Trophoblast cell (in vitro differentiated cells and primary cell): Measurements from ENCODE around the gene LRCOL1.

Experiments used
- DNase-seq, 2 donors: peaks; one replicate each; pipeline ENCODE4 v3.0.0-alpha.2; 2016
- H2AFZ ChIP-seq: 2 replicates; pipeline ENCODE4 v1.6.1; 2013; ENCODE audit warnings: low read length, moderate library complexity, mild to moderate bottlenecking; ENCODE audit not compliant: insufficient read depth, poor library complexity
- H2AK5ac ChIP-seq: 2 replicates; pipeline ENCODE4 v1.6.1; 2013; ENCODE audit warnings: mild to moderate bottlenecking, low read length
- H2BK120ac ChIP-seq: 2 replicates; pipeline ENCODE4 v1.6.1; 2013; ENCODE audit warnings: low read length, mild to moderate bottlenecking, moderate library complexity; ENCODE audit not compliant: insufficient read depth, poor library complexity
- H2BK12ac ChIP-seq: 2 replicates; pipeline ENCODE4 v1.6.1; 2013; ENCODE audit warnings: mild to moderate bottlenecking, low read length, moderate library complexity
- H2BK5ac ChIP-seq: 2 replicates; pipeline ENCODE4 v1.6.1; 2013; ENCODE audit warnings: low read length, low read depth, moderate library complexity, mild to moderate bottlenecking; ENCODE audit not compliant: poor library complexity
- H3K14ac ChIP-seq: 2 replicates; pipeline ENCODE4 v1.6.1; 2013; ENCODE audit warnings: mild to moderate bottlenecking, low read length
- H3K18ac ChIP-seq: 2 replicates; pipeline ENCODE4 v1.6.1; 2013; ENCODE audit warnings: mild to moderate bottlenecking, low read length
- H3K23ac ChIP-seq: 2 replicates; pipeline ENCODE4 v1.6.1; 2013; ENCODE audit warnings: low read length
- H3K27ac ChIP-seq: 2 replicates; pipeline ENCODE4 v1.5.1; 2013; ENCODE audit warnings: low read depth, mild to moderate bottlenecking, inconsistent platforms, low read length, moderate library complexity
- H3K27me3 ChIP-seq: 2 replicates; pipeline ENCODE4 v1.6.1; 2013; ENCODE audit warnings: inconsistent platforms, mild to moderate bottlenecking, low read length, moderate library complexity; ENCODE audit not compliant: insufficient read depth
- H3K36me3 ChIP-seq, 2 experiments: 1 replicate in 1 of 2; 2 replicates in 1 of 2; pipeline ENCODE4 v1.6.1; 2013; ENCODE audit warnings: low read length in 2 of 2, mild to moderate bottlenecking in 2 of 2, moderate library complexity in 1 of 2; ENCODE audit not compliant: insufficient read depth in 2 of 2, control insufficient read depth in 1 of 2
- H3K4ac ChIP-seq: 2 replicates; pipeline ENCODE4 v1.6.1; 2013; ENCODE audit warnings: low read depth, mild to moderate bottlenecking, low read length, moderate library complexity
- H3K4me1 ChIP-seq, 2 experiments: 1 replicate in 1 of 2; 2 replicates in 1 of 2; pipeline ENCODE4 v1.6.1; 2013; ENCODE audit warnings: low read length in 2 of 2, mild to moderate bottlenecking in 2 of 2, moderate library complexity in 1 of 2; ENCODE audit not compliant: insufficient read depth in 2 of 2, control insufficient read depth in 1 of 2
- H3K4me2 ChIP-seq: 2 replicates; pipeline ENCODE4 v1.6.1; 2013; ENCODE audit warnings: inconsistent platforms, mild to moderate bottlenecking, low read length, moderate library complexity
- H3K4me3 ChIP-seq: 2 replicates; pipeline ENCODE4 v1.5.1; 2013; ENCODE audit warnings: mild to moderate bottlenecking, low read depth, low read length, inconsistent platforms
- H3K79me1 ChIP-seq: one replicate; pipeline ENCODE4 v1.6.1; 2013; ENCODE audit warnings: low read length
- H3K79me2 ChIP-seq: 2 replicates; pipeline ENCODE4 v1.6.1; 2013; ENCODE audit warnings: low read length, mild to moderate bottlenecking; ENCODE audit not compliant: control insufficient read depth, insufficient read depth, poor library complexity
- H3K9ac ChIP-seq: 2 replicates; pipeline ENCODE4 v1.6.1; 2013; ENCODE audit warnings: mild to moderate bottlenecking, low read length
- H3K9me3 ChIP-seq: 2 replicates; pipeline ENCODE4 v1.6.1; 2013; ENCODE audit warnings: low read depth, mild to moderate bottlenecking, control low read depth, inconsistent platforms, low read length; ENCODE audit not compliant: insufficient read depth
- H4K12ac ChIP-seq: 2 replicates; pipeline ENCODE4 v1.6.1; 2013; ENCODE audit warnings: low read depth, mild to moderate bottlenecking, low read length, moderate library complexity
- H4K8ac ChIP-seq: 2 replicates; pipeline ENCODE4 v1.6.1; 2013; ENCODE audit warnings: low read depth, mild to moderate bottlenecking, low read length, moderate library complexity
- H4K91ac ChIP-seq: one replicate; pipeline ENCODE4 v1.6.1; 2013; ENCODE audit warnings: low read depth, mild to moderate bottlenecking, low read length, moderate library complexity
- whole genome bisulfite sequencing: extraction: QIAGEN DNeasy Blood & Tissue Kit; methylation state at CpG from one replicate; pipeline ENCODE4 v1.1.7; 2013; ENCODE audit warnings: missing lambda C conversion rate; ENCODE audit not compliant: insufficient read length, insufficient coverage; ENCODE audit errors: extremely low coverage; 5-methylcytosine and 5-hydroxymethylcytosine counted together

Gene LRCOL1

GRCh38 chr12:132620113-132620898 lies 9.9 kb upstream of the LRCOL1 start:
- Histone ChIP-seq H2BK12ac (no peak overlapping the region), H3K4me2 (no peak overlapping the region), H3K9me3 (peaks cover 18% of the 10 kb centered on the region), H3K36me3 (peaks cover 19 to 20% of the 10 kb centered on the region in 2 experiments), H4K12ac (no peak overlapping the region), H3K14ac (no peak overlapping the region), H4K91ac (no peak overlapping the region), H3K79me2 (no peaks in the 10 kb centered on the region), H4K8ac (no peak overlapping the region), H3K9ac (no peak overlapping the region), H3K4me3 (no peak overlapping the region), H3K27ac (no peak overlapping the region), H3K18ac (no peak overlapping the region), H2AK5ac (no peak overlapping the region), H2BK5ac (no peak overlapping the region), H2BK120ac (no peak overlapping the region), H3K79me1 (no peaks in the 10 kb centered on the region), H3K4me1 (peaks cover 18 to 20% of the 10 kb centered on the region in 2 experiments), H3K23ac (no peak overlapping the region), H3K4ac (no peak overlapping the region), H3K27me3 (peaks cover 30% of the 10 kb centered on the region), H2AFZ (no peak overlapping the region)
- DNase-seq = no peak
- no CpG with 5 or more reads among the region's 29 CpGs for WGBS

- peaks cover 18 to 20% of the 10 kb centered on the region in 2 experiments for H3K4me1 ChIP-seq
- H3K23ac ChIP-seq = no peak overlapping the region
- DNase-seq = peak in 1 of 2 donors; percentile 30
- H3K9me3 ChIP-seq = peaks cover 18% of the 10 kb centered on the region
- no peak overlapping the region for H2BK5ac ChIP-seq
- H3K9ac ChIP-seq = no peak overlapping the region
- H3K27me3 ChIP-seq = peaks cover 30% of the 10 kb centered on the region
- H3K14ac ChIP-seq = no peak overlapping the region
- H3K36me3 ChIP-seq = peaks cover 12% of the 10 kb centered on the region in 2 experiments
- H2BK12ac ChIP-seq = no peak overlapping the region
- no peak overlapping the region for H2BK120ac ChIP-seq
- no peaks in the 10 kb centered on the region for H3K79me1 ChIP-seq
- no peak overlapping the region for H2AFZ ChIP-seq
- no peak overlapping the region for H3K18ac ChIP-seq
- no peak overlapping the region for H4K8ac ChIP-seq
- no peak overlapping the region for H4K91ac ChIP-seq
- H3K79me2 ChIP-seq = no peaks in the 10 kb centered on the region
- H3K4ac ChIP-seq = no peak overlapping the region
- H3K4me3 ChIP-seq = no peak overlapping the region
- H4K12ac ChIP-seq = no peak overlapping the region
- no peak overlapping the region for H3K4me2 ChIP-seq
- no peak overlapping the region for H3K27ac ChIP-seq
- no peak overlapping the region for H2AK5ac ChIP-seq
- no CpG with 5 or more reads among the region's 53 CpGs for WGBS
Observed at GRCh38 chr12:132619386-132620112, 9.2 kb upstream of the LRCOL1 start.

- H3K4ac ChIP-seq = no peak overlapping the region
- H3K4me2 ChIP-seq = no peak overlapping the region
- H3K9me3 ChIP-seq = peaks cover 18% of the 10 kb centered on the region
- H3K27ac ChIP-seq = no peak overlapping the region
- peaks cover 18 to 20% of the 10 kb centered on the region in 2 experiments for H3K4me1 ChIP-seq
- H2AK5ac ChIP-seq = no peak overlapping the region
- H3K14ac ChIP-seq = no peak overlapping the region
- H3K27me3 ChIP-seq = peaks cover 30% of the 10 kb centered on the region
- H2BK12ac ChIP-seq = no peak overlapping the region
- peaks cover 7% of the 10 kb centered on the region in 2 experiments for H3K36me3 ChIP-seq
- H2BK120ac ChIP-seq = no peak overlapping the region
- no peaks in the 10 kb centered on the region for H3K79me1 ChIP-seq
- no peak overlapping the region for H3K4me3 ChIP-seq
- H3K9ac ChIP-seq = no peak overlapping the region
- WGBS = no CpG with 5 or more reads among the region's 28 CpGs
- no peak overlapping the region for H3K18ac ChIP-seq
- no peak overlapping the region for H4K12ac ChIP-seq
- H3K23ac ChIP-seq = no peak overlapping the region
- H4K8ac ChIP-seq = no peak overlapping the region
- DNase-seq = no peak
- no peak overlapping the region for H4K91ac ChIP-seq
- no peaks in the 10 kb centered on the region for H3K79me2 ChIP-seq
- no peak overlapping the region for H2BK5ac ChIP-seq
- no peak overlapping the region for H2AFZ ChIP-seq
Observed at GRCh38 chr12:132619071-132619385, 8.6 kb upstream of the LRCOL1 start.

GRCh38 chr12:132618683-132619043 lies 8.3 kb upstream of the LRCOL1 start, which contains the start of gene P2RX2:
TSS of gene P2RX2 (plus strand) at chr12:132618776. CDS start at chr12:132618817, 41 bp downstream.
- Histone ChIP-seq H3K27ac (no peak within 1 kb of the TSS), H2BK5ac (no peak within 1 kb of the TSS), H3K79me2 (no peaks in the 10 kb centered on the region), H3K23ac (no peak within 1 kb of the TSS), H3K4me2 (peak within 1 kb of the TSS; percentile 27), H3K18ac (no peak within 1 kb of the TSS), H2BK12ac (no peak within 1 kb of the TSS), H4K12ac (no peak within 1 kb of the TSS), H2AFZ (no peak within 1 kb of the TSS), H3K9ac (no peak within 1 kb of the TSS), H3K9me3 (peaks cover 18% of the 10 kb centered on the region), H3K79me1 (no peaks in the 10 kb centered on the region), H2AK5ac (no peak within 1 kb of the TSS), H3K27me3 (peaks cover 30% of the 10 kb centered on the region), H4K8ac (no peak within 1 kb of the TSS), H3K14ac (no peak within 1 kb of the TSS), H4K91ac (no peak within 1 kb of the TSS), H3K4me1 (peaks cover 15 to 17% of the 10 kb centered on the region in 2 experiments), H3K4ac (no peak within 1 kb of the TSS), H3K36me3 (peaks cover 3 to 4% of the 10 kb centered on the region in 2 experiments), H2BK120ac (no peak within 1 kb of the TSS), H3K4me3 (no peak within 1 kb of the TSS)
- no peak for DNase-seq
- WGBS = no CpG with 5 or more reads among the region's 49 CpGs
